Choroid plexus epithelial cell (primary cell): Measurements from ENCODE around the gene ANO1.

ENCODE experiments used
- DNase-seq: peaks from one replicate; pipeline ENCODE4 v3.0.0-alpha.2; 2010; ENCODE audit warnings: low read depth
- H3K4me3 ChIP-seq: 2 replicates; pipeline ENCODE4 v1.5.1; 2011; ENCODE audit warnings: low read depth, mild to moderate bottlenecking, control low read depth, low read length, moderate library complexity
- CTCF ChIP-seq: conservative IDR thresholded peaks from 2 replicates; pipeline ENCODE4 v1.5.1; 2011; ENCODE audit warnings: low read depth, mild to moderate bottlenecking, control low read depth, inconsistent platforms, low read length, moderate library complexity

ANO1 gene

GRCh38 chr11:70063555-70063954, 14.6 kb upstream of the ANO1 start:
- TF ChIP-seq CTCF = no peak
- no peak overlapping the region for H3K4me3 ChIP-seq
- DNase-seq = no peak

GRCh38 chr11:70064008-70064725, 13.9 kb upstream of the ANO1 start:
- no peak for DNase-seq
- TF ChIP-seq CTCF = no peak
- no peak overlapping the region for H3K4me3 ChIP-seq

- no peak overlapping the region for H3K4me3 ChIP-seq
- no peak for DNase-seq
- no peak for TF ChIP-seq CTCF
Observed at GRCh38 chr11:70064726-70065317, 13.3 kb upstream of the ANO1 start.

- H3K4me3 ChIP-seq = no peak overlapping the region
- no peak for TF ChIP-seq CTCF
- no peak for DNase-seq
Observed at GRCh38 chr11:70065318-70066135, 12.6 kb upstream of the ANO1 start.

- no peak overlapping the region for H3K4me3 ChIP-seq
- DNase-seq = no peak
- no peak for TF ChIP-seq CTCF
Observed at GRCh38 chr11:70066136-70066520, 12.0 kb upstream of the ANO1 start.

- H3K4me3 ChIP-seq = no peak overlapping the region
- no peak for DNase-seq
- no peak for TF ChIP-seq CTCF
Observed at GRCh38 chr11:70066628-70067027, 11.5 kb upstream of the ANO1 start.

- DNase-seq = no peak
- no peak for TF ChIP-seq CTCF
- H3K4me3 ChIP-seq = no peak overlapping the region
Observed at GRCh38 chr11:70067036-70067435, 11.1 kb upstream of the ANO1 start.
